ENCODE data around the gene IQGAP2.

Gene IQGAP2

DNA sequence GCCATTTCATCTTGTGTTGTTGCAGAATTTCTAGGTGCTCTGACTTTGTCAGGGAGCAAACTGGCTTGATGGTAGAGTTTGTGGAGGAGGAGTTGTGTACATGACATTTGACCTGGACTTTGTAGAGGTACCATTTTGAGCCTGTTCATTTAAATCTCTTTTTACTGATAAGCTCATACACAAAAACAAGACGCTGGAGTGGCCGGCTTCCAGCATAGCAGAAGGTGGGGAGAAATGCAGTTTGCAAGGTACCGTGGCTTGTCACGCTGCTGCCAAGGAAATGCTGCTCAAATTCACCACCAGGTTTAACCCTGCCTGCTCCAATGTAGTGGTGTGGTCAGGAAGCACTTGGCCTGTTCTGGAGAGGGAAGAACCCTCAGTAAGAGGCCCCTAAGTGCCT, 18.9 kb upstream of the IQGAP2 start:
- FAIRE-seq = no peak

DNA sequence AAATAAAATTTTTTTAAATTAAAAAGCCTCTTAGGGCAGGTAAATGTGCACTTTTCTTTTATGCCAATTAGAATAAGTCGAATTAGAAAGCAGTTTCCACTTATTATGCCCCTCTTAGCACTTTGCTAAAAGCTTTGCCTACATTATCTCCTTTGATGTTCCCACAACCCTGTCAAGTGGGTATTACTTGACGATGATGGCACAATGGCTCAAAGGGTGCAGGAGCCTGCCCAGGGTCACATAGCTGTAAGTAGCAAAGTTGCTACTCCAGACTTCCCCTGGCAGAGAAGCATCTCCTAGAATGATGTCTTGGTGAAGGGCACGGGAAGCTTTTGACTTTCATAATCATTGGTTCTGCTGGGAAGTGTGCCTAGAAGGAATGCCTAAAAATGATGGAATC, 18.4 kb upstream of the IQGAP2 start:
- no peak for FAIRE-seq

DNA sequence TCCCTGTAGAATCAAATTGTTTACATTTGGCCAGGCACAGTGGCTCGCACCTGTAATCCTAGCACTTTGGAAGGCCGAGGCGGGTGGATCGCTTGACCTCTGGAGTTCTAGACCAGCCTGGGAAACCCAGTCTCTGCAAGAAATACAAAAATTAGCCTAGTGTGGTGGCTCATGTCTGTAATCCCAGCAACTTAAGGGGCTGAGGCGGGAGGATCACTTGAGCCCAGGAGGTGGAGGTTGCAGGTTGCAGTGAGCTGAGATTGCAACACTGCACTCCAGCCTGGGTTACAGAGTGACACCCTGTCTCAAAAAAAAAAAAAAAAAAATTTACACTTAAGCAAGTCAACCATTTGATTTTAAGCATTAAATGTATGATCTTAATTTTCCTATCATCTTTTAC, 17.5 kb upstream of the IQGAP2 start:
- FAIRE-seq = no peak

DNA sequence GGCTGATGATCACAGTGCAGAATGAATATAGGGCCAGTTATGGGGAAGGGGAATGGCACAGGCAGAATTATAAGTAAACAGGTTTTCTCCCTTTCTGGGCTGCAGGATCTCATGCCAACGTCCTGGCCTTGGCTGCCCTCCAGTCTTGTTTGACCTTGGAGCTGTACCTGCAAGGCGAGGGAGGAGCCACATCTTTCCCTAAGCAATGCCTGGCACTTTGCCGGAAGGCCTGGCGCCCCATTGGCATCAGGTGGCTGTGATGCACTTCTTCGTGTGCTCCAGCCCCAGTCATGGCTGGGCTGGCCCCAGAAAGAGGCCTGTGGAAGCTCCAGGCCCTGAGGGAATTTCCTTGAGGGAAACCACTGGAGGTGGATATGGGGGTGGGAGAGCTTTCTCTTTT, 16.7 kb upstream of the IQGAP2 start:
- FAIRE-seq = no peak

DNA sequence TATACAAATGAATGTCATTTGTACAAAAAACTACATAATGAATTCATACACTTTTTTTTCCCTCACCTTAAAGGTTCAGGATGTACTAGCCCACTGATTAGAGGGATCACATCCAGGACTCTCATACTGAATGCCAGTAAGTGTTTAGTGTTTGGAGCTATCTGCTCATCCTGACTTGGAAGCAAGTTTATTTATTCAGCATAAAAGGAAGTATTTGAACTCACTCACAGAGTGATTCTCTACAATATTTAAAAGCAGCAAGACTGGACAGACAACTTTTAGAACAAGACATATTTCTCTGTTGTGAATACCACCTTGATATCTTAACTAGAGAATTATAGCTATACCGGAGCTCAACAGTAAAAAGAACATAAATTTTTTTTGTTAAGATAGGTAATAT, 14.8 kb upstream of the IQGAP2 start:
- FAIRE-seq = no peak

DNA sequence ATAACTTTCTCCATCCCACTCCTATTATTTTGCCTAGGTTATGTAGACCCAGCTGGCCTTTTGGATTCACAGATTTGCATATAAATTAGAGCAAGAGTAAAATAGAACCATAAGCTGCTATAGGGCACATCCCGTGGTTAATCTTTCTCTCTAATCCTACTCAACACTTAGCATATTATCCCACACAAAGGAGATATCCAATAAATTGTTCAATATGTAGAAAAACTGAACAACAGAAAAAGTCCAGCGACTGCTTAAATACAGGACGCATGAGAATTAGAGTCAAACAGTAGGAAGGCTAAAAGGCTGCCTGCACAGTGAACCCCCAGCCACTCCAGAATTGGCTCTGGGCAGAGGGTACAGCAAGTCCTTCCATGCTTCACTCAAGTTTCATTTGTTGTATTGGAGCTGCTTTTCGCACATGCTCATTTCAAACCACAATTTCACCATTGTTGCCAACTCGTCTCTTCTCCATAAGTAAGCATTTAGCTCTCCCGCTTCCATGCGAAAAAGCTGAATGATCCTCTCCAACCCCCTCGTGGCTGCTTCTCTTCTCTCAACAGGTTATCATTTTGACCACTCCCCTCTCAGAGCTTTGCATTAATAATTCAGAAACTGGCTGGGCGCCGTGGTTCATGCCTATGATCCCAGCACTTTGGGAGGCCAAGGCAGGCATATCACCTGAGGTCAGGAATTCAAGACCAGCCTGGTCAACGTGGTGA, 14.1 kb upstream of the IQGAP2 start:
- FAIRE-seq = no peak

DNA sequence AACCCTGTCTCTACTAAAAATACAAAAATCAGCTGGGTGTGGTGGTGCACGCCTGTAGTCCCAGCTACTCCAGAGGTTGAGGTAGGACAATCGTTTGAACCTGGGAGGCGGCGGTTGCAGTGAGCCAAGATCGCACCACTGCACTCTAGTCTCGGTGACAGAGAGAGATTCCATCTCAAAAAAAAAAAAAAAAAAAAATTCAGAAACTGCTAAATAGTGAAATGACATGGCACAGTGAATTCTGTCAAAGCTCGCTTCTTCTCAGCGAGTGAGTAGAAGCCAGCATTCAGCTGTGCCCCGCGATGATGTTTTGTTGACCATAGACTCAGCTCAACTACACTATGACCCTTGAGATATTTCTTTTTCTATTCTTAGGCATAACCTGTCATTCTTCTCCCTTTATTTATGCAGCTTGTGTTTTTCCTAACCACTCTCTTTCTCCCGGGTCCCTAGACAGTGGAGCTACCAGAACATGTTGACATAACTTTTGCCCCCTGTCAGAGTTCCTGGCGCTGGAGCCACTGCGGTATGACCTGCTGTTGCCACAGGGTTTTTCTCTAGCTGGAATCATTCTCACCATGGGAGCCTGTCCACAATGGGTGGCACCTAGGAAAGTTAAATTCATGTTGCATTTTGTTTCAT, 13.5 kb upstream of the IQGAP2 start:
- no peak for FAIRE-seq

DNA sequence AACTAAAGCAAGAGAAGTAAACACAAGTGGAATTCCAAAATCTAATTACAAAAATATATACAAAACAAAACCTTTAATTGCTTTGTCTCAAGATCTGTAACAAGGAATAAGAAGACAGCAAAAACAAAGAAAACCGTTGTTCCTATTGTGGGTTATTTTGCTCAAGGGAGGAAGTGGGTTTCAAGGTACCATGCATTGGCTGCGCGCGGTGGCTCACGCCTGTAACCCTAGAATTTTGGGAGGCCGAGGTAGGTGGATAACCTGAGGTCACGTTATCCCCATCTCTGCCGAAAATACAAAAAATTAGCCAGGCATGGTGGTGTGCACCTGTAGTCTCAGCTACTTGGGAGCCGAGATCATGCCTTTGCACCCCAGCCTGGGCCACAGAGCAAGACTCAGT, 12.1 kb upstream of the IQGAP2 start:
- no peak for FAIRE-seq

DNA sequence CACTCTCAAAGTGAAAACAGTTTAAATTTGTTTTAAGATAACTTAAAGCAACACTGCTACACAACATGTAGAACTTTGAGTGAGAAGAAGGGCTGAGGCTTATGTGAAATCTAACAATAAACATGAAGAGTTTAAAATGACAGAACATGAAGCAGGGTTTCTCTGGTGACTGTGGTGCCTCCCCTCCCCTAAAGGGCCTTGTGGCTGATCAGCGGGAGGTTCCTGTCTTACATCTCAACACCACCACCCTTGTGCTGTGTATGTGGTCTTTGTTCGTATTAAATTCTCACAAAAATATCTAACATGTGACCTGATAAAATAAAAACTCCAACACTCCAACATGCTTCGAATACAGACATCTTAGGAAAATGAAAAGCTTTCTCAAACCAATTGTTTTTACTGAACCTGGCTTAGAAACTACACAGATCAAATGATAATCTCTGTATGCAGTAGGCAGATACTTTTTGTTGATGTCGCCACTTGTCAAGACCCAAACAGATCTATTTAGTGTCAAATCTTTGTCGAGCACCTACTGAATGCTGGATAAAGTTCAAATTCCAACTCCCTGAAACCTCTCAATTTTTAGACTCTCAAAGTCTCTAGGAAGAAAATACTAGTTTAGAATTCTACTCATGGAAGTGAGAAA, 9.9 kb upstream of the IQGAP2 start:
- no peak for FAIRE-seq

DNA sequence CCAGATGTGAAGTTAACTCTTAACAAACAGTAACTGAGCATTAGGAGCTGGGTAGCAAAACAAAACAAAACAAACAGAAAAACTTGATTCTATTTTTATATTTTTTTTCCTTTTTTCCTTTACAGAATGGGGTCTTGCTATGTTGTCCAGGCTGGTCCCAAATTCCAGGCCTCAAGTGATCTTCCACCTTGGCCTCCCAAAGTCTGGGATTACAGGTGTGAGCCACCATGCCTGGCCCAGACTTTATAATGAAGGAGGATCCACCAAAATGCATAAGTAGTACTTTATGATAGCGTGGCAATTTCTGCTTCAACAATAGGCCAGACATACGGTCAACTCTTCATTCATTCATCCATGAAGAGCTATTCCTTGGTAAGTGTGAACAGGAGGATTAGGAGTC, 5.9 kb upstream of the IQGAP2 start:
- no peak for FAIRE-seq

DNA sequence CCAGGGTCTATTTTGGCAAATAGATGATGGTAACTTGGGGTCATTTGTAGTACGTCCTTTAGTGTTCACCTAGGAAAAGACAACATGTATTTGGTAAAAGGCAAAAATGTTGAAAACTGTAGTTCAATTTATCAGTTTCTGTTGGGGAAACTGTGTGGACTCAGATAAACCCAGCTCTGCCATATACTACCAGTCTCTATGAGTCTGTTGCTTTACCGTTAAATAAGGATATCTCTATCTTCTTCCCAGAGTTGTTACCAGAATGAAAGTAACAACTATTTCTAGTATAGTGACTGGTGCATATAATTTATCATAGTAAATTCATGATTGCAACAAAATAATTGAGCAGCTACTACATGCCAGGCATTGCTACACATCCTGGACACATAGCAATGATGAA, 3.8 kb upstream of the IQGAP2 start:
- FAIRE-seq = no peak

DNA sequence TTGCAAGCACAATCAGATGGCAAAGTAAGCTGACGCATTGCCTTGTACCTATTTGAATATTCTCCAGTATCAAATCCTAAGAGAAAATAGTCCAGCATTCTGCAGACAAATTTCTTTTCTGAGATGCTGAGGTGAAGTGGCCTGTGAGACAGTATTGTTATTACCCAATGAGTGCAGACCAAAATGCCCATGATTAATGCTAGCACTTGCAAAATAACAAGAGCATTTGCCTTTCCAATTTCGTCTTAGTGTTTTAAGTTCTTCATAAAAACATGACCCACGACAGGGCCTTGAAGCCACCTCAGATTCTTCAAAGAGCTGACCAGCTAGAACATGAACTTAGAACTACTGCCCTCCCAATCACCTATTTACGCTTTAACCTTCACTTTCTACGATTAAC, 2.6 kb upstream of the IQGAP2 start:
- FAIRE-seq = no peak

DNA sequence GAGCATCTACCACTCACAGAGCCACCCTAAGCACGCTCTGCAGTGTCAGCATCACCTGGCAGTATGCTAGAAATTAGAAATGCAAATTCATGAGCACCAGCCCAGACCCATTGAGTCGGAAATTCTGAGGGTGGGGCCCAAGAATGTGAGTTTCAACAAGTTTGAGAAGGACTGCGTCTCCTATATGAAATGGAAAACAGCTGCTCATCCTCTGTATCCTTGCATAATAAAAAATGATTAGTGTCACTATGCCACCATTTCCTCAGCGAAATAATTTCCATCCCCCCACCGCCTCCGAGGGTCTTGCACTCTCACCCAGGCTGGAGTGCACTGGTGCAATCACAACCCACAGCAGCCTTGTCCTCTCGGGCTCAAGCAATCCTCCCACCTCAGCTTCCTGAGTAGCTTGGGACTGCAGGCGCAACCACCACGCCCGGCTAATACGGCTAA, 1.3 kb upstream of the IQGAP2 start:
- no peak for FAIRE-seq

DNA sequence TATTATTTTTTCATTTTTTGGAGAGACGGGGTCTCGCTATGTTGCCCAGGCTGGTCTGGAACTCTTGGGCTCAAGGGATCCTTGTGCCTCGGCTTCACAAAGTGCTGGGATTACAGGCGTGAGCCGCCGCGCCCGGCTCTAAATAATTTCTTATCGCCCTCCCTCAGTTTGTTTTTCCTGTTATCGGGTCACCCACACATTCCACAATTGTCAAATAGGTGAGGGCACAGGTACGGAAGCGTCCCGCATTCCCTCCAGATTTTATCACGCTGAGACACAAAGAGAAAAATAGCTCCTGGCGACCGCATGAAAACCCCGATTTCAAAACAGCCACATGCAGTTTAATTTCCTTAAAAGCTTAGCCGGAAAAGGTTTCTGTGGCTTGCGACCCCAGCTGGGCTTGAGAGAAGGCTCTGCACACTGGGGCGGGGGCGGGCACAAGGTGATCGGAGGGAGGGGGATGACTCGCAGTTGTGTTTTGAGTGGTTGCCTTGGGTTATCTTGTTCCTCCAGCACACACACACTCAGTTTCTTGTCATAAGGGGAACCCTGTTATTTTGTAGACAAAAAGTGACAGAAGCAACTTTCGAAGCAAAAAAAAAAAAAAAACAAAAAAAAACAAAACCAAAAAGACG, 717 bp upstream of the IQGAP2 start:
- no peak for FAIRE-seq

DNA sequence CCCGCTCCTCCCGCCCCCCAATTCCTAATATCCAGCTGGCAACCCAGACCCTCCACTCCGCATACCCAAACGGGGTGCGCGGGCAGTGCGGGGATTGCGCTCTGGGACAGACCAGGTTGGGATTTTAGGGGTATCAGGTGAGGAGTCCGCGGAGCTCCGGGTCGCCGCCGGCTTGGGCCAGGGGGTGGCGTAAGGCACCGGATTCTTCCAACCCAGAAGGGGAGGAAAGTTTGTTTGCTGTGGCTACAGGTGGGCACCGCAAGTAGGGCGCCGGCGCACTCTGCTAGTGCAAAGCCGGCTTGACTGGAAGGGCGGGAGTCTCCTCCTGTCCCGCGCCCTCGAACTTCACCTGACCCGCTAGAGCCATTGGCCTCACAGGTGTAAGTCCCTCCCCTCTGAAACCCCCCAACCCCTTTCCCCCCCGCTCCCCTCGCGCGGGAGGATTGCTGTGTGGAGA, 709 bp downstream of the IQGAP2 start:
- no peak for FAIRE-seq

DNA sequence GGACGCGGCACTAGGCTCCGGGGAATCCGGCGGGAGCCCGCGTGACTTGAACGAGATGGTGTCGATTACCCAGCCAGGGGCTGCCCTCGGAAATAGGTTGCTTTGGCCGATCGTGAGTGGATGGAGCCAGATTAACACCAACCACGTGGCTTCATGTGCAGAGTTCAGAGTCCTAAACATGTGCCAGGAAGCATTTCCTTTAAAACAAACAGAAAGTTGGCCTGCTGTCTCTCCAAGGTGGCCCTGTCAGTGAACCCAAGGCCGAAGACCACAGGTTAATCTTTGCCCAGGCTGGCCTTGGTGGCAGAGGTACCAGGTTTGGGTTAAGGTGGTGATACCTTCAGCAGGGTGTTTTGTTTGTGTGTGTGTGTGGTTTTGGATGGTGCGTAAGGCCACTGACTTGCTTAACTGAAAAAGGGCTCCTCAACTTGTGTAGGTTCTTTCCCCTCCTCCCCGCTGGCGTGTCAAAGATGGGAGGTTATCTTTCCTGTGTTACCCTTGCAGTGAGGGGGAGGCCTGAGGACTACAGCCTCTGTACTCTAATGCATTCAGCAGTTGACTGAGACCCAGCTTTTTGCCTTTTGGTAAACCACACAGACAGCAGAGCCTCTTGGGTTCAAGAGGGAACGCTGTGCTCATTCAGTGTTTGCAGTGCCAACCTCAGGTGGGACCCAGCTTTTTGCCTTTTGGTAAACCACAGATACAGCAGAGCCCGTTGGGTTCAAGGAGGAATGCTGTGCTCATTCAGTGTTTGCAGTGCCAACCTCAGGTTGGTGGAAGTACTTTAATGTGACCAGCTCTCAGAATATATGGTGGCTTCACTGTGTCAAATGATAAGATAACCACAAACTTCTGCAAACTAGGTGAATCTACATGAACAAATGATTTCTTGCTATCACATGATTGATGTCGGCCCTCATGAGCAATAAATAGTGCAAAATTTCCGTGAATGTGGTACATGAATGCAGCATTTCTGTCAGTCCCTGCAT, 1.4 kb downstream of the IQGAP2 start:
- FAIRE-seq = no peak

DNA sequence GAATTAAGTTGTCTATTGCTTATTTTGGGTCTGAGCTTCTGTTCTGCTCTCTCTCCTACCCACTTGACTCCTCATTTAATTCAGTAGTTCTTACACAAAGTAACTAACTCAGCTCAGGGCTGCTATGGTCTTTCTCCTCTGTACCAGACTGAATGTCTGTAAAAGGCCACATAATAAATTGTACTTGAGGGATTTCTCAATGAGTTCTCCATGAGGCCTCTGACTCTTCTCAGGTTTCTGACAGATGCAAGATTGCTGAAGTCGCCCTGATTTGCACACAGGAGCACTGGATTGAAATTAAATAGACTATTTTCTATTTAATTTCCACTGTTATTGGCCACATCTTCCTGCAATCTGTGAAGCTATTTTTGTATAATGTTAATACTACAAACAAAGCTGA, 2.9 kb downstream of the IQGAP2 start:
- no peak for FAIRE-seq

DNA sequence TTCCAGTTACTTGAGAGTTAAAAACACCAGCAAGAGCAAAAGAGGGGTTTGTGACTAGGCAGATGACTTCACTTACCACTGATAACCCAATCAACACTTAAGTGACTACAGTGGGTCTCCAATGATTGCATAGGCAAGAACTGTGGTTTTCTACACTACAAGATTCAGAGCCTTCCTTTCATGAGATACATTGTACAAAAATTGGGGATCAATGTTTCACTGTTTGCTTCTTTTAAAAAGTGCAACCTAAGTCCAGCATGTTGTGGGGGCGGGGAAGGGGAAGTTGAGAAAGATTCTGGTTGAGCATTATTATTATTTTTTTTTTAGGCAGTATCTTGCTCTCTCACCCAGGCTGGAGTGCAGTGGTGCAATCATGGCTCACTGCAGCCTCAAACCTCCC, 3.6 kb downstream of the IQGAP2 start:
- no peak for FAIRE-seq

DNA sequence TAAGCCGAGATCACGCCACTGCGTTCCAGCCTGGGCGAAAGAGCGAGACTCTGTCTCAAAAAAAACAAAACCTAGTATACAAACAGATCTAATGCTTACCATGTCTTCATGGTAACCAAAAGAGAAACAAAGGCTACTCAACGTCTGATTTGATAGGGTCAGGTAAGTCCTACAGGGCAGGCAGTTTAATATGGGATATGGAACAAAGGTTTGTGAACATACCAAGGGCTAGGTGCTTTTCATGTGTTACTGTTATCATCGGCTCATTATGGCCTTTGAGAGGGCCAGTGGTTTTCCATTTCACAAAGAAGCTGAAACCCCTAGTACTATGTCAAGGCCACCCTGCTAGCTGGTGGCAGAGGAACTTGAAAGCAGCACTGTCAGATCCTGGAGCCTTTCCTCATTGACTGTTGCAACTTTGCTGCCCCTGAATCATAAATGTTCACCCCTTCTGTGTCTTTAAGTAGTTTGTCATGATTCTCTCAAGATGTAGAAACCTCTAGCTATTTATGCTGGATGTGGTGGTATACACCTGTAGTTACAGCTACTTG, 5.1 kb downstream of the IQGAP2 start:
- FAIRE-seq = no peak

DNA sequence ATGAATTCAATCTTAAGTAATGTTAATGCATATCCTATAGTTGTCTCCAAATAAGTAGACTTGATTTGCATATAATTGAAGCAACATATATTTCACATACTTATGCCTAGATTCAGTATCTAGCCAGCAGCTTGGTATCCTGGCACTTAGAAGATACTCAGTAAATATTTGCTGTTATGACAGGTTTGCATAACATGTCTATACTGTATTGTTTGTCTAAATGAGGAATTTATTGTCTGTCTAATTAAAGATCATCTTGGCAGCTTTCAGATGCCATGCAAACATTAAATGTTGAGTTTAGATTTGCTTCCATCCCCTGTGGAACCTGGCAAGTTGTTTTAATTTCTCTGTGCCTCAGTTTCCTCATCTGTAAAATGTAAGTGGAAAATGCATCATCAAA, 9.4 kb downstream of the IQGAP2 start:
- FAIRE-seq = no peak

DNA sequence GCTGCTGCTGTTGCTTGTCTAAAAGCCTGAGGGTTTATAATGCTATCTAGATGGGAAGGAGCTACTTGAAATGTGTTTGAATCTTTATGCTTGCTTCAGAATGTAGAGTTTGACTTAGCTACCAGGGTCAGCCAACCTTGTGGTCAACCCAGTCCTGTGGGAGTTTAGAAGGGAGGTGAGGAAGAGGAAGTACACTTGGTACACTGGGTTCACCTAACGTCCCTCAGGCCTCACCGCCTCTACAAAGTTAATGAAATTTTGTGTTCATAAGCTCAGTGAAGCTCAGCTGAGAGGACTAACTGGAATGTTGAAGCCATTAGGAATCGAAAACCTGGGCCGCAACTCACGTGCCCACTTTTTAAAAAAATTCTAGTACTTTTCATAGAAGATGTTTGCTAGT, 10.7 kb downstream of the IQGAP2 start:
- FAIRE-seq = no peak

DNA sequence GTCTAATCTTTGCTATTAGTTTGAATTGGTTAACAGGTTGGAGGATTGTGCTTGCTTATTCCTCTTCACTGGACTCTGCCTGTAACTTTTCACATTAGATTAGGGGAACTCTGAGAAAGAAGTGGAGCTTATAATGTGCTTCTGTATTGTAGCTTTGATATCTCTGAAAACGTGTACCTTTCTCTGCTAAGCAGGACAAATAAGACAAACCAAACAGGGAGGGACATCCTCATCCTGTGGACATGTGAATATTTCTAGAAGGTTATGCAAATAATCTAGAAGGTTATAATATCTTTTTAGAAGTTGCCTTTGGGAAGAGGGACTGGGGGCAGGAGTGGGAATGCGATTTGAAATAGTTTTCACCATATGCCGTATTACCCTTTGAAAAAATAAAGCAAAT, 11.7 kb downstream of the IQGAP2 start:
- FAIRE-seq = no peak

Measured in endometrium (tissue), 2 donors.